Bladder microvascular endothelial cell (primary cell): ENCODE measurements around the gene OR9Q1. TPM values are rescaled to one million over a fixed set of nuclear protein-coding genes. Genes with fewer than 3 reads are reported as not detected.

Experiments
- total RNA-seq: library from RNA; depleted of rRNA; stranded (reverse); fragments of >200 nt; gene quantifications from 2 replicates; pipeline ENCODE4 v1.2.3, GENCODE V29; 2014

OR9Q1 gene, protein sequence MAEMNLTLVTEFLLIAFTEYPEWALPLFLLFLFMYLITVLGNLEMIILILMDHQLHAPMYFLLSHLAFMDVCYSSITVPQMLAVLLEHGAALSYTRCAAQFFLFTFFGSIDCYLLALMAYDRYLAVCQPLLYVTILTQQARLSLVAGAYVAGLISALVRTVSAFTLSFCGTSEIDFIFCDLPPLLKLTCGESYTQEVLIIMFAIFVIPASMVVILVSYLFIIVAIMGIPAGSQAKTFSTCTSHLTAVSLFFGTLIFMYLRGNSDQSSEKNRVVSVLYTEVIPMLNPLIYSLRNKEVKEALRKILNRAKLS
- not detected in 2 replicates for total RNA-seq

DNA sequence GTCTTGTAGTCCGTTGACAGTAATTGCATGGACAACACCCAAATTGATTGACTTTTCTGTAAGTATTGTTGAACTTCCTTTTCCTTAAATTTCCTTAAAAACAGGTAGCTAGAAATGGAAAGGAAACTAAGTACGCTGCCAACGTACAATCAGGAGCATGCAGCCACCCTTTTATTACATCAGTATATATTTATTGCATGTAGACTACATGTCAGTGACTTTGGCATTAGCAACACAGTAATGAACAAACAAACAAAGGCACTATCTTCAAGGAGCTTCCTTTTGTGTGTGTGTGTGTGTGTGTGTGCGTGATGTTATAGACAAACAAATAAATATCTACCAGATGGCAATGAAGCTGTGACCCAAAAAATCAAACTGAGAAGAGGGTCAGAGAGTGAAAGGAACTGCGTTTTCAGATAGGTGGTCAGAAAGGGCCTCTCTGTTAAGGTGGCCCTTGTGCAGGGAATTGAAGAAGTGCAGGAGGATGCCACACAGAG lies at the start of gene OR9Q1:
Gene OR9Q1, plus strand, starts transcription at position 447 of the 497 bp plus-strand sequence. CDS start 155,564 bp downstream, outside the sequence.

GRCh38 chr11:58030653-58031052 lies 7.0 kb downstream of the OR9Q1 start, which contains the start of gene OR6Q1:
OR6Q1 (plus strand) TSS chr11:58030953; CDS start chr11:58030953, 0 bp downstream.

GRCh38 chr11:58125469-58125868 lies 101.8 kb downstream of the OR9Q1 start, which contains the start of gene OR9I1:
OR9I1 (minus strand) TSS chr11:58125530; CDS start chr11:58119444, 6,086 bp downstream.

GRCh38 chr11:58188770-58189169 lies 165.1 kb downstream of the OR9Q1 start, which contains the start of gene OR9Q2:
OR9Q2 (plus strand) TSS chr11:58189070; CDS start chr11:58190491, 1,421 bp downstream.

DNA sequence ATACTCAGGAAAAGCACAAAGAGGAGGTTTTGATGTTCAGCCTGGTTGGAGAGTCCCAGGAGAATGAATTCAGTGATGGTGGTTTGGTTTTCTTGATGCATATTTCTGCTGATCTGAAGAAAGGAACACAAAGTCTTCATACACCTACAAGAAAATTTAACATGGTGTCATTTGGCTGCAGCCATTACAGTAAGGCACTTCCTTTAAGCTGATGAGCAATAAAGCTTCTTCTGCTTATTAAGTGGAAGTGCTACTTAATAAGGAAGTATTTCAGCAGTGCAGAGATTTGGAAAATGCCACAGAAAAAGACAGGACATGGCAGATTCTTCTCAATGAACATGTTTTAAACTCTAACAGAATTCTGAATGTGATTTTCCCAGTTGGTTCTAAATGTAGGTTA lies 180.4 kb downstream of the OR9Q1 start, which contains the start of gene OR1S2:
Gene OR1S2, minus strand, starts transcription at position 101 of the 400 bp plus-strand sequence. Its CDS starts 0 bp downstream, at position 101.

GRCh38 chr11:58212420-58212819 lies 188.7 kb downstream of the OR9Q1 start, which contains the start of gene OR1S1:
OR1S1 (plus strand) TSS chr11:58212720.

Other genes with a start within 250 kb of the OR9Q1 start
- gene OR6Q1, start 7.1 kb downstream of the OR9Q1 start, total RNA-seq: not detected in 2 replicates
- gene OR9I1, start 101.6 kb downstream of the OR9Q1 start, total RNA-seq: not detected in 2 replicates
- gene OR9Q2, start 165.2 kb downstream of the OR9Q1 start, total RNA-seq: not detected in 2 replicates
- gene OR1S2, start 180.3 kb downstream of the OR9Q1 start, total RNA-seq: not detected in 2 replicates
- not detected in 2 replicates for gene OR1S1, start 188.8 kb downstream of the OR9Q1 start, total RNA-seq
- not detected in 2 replicates for gene OR10Q1, start 205.0 kb downstream of the OR9Q1 start, total RNA-seq
- under 0.01 TPM in 1 of 2 replicates, not detected in the other for gene OR10W1, start 244.4 kb downstream of the OR9Q1 start, total RNA-seq